SK-N-MC (cell line): ENCODE data around the gene SLC9C2.

Experiments
- EZH2 ChIP-seq: fragments of 200-600 bp; sonication (generic); IDR thresholded peaks from one replicate; pipeline ENCODE4 v1.6.1; 2017; ENCODE audit warnings: antibody characterized with exemption
- POLR2AphosphoS5 ChIP-seq: IDR thresholded peaks from 2 replicates; pipeline ENCODE4 v1.6.1; 2012; ENCODE audit warnings: mild to moderate bottlenecking, low read depth, low read length, borderline replicate concordance

DNA sequence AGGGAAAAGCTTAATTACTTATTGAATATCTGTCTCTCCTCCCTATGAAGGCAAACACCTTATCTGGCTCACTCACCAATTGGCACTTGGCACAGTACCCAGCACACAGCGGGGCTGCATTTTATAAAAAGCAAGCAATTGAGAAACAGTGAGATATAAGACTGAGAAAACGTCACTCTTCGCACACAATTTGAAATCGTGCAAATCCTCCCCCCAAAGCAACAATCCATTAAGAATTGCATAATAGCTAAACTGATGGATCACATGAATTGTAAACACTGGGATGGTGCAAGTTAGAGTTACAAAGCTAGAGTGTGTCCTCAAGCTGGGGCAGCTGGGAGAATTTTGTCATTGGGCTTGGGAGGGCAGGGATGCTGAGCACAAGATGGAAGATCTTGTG, 98.6 kb downstream of the SLC9C2 start:
- TF ChIP-seq EZH2 = no peak
- TF ChIP-seq POLR2AphosphoS5 = no peak
